Gastrocnemius medialis (tissue), 4 donors: ENCODE measurements around the gene CCDC47.

Experiments
- POLR2A ChIP-seq, 2 donors: fragments of 450-650 bp; IDR thresholded peaks; one replicate each; pipeline ENCODE4 v1.6.1; 2017; ENCODE audit warnings: antibody characterized with exemption in 2 of 2, mild to moderate bottlenecking in 2 of 2, moderate library complexity in 2 of 2
- TF ChIP-seq, protein P1 (sequence below), 5 experiments: fragments of 450-650 bp in 3 of 5; fragments of 200-600 bp in 2 of 5; sonication (generic) in 2 of 5; IDR thresholded peaks in 4 of 5; conservative IDR thresholded peaks in 1 of 5; 1 replicate in 4 of 5; 2 replicates in 1 of 5; pipeline ENCODE4 v1.5.1; 2016 to 2019; ENCODE audit warnings: antibody characterized with exemption in 5 of 5, mild to moderate bottlenecking in 3 of 5, moderate library complexity in 3 of 5

DNA sequence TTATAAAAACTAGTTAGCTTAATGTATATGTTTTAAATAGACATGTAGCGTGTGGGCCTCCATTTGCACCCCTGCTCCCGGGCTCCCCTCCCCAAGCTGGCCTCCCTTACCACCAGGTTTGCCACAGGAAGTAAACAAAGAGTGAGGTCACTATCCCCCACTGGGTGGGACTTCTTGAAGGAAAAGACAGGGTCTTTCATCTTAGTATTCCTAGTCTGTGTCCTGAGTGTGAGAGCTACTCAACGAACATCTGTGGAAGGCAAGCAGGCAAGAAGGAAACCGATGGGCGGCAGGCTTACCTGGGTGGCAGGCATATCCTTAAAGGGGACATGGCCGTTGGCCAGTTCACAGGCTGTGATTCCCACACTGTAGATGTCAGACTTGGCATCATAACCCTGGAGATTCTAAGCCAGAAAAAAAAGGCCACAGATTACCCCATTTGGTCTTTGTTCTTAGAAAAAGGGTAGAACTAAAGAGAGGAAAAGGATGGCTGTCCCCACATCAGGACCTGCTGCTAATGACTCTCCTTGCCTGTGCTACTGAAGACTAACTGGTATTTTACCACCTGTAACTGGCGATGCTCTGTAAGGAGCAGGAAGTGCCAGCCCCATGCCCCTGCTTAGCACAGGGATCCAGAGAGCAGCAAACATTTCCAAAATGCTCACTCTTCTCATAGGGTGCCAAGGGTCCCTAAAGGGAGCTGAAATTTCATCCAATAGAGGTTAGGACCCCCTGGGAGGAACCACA is 66.9 kb downstream of the CCDC47 start:
- TF ChIP-seq, protein P1, sequence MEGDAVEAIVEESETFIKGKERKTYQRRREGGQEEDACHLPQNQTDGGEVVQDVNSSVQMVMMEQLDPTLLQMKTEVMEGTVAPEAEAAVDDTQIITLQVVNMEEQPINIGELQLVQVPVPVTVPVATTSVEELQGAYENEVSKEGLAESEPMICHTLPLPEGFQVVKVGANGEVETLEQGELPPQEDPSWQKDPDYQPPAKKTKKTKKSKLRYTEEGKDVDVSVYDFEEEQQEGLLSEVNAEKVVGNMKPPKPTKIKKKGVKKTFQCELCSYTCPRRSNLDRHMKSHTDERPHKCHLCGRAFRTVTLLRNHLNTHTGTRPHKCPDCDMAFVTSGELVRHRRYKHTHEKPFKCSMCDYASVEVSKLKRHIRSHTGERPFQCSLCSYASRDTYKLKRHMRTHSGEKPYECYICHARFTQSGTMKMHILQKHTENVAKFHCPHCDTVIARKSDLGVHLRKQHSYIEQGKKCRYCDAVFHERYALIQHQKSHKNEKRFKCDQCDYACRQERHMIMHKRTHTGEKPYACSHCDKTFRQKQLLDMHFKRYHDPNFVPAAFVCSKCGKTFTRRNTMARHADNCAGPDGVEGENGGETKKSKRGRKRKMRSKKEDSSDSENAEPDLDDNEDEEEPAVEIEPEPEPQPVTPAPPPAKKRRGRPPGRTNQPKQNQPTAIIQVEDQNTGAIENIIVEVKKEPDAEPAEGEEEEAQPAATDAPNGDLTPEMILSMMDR (IDR thresholded peaks at IDR 0.05 in 4 of 5, conservative IDR thresholded peaks at IDR 0.05 in 1 of 5), result no peak
- TF ChIP-seq POLR2A (IDR thresholded peaks at IDR 0.05), result no peak
